Measurements from ENCODE around the gene ACOXL. TPM values are rescaled to one million over a fixed set of nuclear protein-coding genes. Genes with fewer than 3 reads are reported as not detected.

ACOXL gene
- total and polyA plus RNA-seq, 4 donors = 0.13 TPM; not detected in 3

DNA sequence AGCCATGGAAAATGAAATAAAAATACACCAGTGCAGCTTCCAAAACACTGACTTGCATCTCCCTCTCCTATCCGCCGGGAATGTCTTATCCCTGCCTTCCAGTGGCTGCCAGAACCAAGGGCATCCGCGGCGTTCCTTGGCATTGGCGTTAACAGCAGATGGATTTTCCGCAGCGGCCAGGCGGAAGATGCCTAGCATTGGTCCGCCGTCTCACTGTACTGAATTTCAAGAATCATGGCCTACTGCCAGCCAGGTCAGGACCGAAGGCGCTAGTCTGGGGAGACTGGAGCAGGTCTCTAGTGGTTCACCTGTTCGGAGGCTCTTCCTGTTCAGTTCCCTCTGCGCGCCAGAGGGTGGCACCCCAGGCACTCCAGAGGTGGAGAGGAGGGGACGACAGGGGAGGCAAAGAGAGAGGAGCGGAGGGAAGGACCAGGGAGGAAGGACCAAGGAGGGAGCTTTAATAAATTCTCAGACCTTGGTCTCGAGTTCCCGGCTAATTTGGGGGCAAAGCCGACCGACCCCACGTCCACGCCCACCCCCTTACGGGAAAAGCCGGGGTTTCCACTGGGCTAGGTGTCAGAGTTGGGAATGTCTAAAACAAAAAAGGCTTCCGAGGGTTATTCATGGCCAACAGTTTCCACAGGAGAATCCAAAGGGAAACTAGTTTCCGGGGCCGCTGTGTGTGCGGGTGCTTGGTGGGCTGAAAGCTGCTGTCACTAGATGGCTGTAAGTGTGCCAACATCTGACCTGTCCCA lies 384.6 kb downstream of the ACOXL start:
- DNase-seq = peak; percentile 79 to 89
- Histone ChIP-seq H3K27ac (ENCODE audit: low read depth in 1 of 2, low read length in 2 of 2) (no peak overlapping the region), H3K9me3 (ENCODE audit: control insufficient read depth, low read length) (no peaks in the 10 kb centered on the region), H3K4me3 (ENCODE audit: low read length in 2 of 2) (peak overlapping the region in 1 of 2 donors; percentile 12), H3K27me3 (ENCODE audit: control insufficient read depth in 1 of 2, insufficient read depth in 2 of 2, low read length in 1 of 2) (peaks cover 0 to 2% of the 10 kb centered on the region in 2 donors), H3K36me3 (ENCODE audit: control insufficient read depth in 1 of 2, insufficient read depth in 2 of 2, low read length in 1 of 2) (no peaks in the 10 kb centered on the region), H3K4me1 (ENCODE audit: control insufficient read depth in 1 of 2, insufficient read depth in 2 of 2, low read length in 2 of 2) (no peaks in the 10 kb centered on the region)
- intact Hi-C loops (cut with DNase I) = loop anchor here (2.0 to 10.0 kb wide), 3 partner anchors 302 to 550 kb away; no protein-coding TSS in a partner anchor
- 2% methylated on average over 30 of the region's 30 CpGs for WGBS, 2 donors
- ATAC-seq (ENCODE audit: low FRiP score) = peak; percentile 75

DNA sequence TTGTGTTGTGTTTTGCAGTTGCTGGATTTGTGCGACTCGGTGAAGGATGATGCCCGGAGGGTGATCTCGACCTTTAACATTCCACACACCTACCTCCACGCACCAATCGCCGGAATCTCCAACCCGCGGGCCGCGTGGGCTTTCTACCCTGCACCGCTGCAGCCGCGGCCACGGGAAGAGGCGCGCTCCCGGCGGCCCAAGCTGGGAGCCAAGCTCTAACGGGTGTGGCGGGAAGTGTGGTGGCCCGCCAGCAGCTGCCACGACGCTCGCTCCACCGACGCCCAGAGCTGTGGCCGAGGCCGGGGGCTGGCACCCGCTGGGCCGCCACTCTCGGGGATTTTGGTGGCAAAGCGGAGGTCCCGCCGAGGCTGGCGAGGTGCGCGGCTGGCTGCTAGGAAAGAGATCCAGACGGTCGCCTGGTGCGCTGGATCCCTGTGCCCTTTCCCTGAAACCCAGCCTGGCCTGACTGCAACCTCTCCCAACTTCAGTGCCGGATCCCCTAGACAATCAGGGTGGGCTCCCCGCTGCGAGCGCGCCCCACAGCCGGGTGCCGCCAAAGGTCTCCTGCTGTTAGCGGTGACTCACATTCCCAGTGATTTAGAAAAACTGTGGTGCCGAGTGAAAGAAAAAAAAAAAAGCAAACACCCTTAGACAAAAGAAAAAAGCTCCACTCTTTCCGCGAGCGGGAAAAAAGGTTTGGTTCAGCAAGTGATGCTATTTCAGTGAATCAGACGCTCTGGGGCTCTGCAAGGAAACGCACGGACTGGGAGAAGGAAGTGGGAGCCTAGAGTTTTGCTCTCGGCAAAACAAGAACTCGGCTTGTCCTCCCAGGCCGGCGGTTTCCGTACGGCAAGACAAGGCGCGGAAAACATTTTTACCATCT lies 385.5 kb downstream of the ACOXL start:
- Histone ChIP-seq H3K36me3 (ENCODE audit: control insufficient read depth in 1 of 2, insufficient read depth in 2 of 2, low read length in 1 of 2) (no peaks in the 10 kb centered on the region), H3K27ac (ENCODE audit: low read depth in 1 of 2, low read length in 2 of 2) (no peak overlapping the region), H3K4me1 (ENCODE audit: control insufficient read depth in 1 of 2, insufficient read depth in 2 of 2, low read length in 2 of 2) (no peaks in the 10 kb centered on the region), H3K27me3 (ENCODE audit: control insufficient read depth in 1 of 2, insufficient read depth in 2 of 2, low read length in 1 of 2) (peaks cover 0 to 2% of the 10 kb centered on the region in 2 donors), H3K4me3 (ENCODE audit: low read length in 2 of 2) (peak overlapping the region in 1 of 2 donors; percentile 12), H3K9me3 (ENCODE audit: control insufficient read depth, low read length) (no peaks in the 10 kb centered on the region)
- 6 to 8% methylated on average over 64 of the region's 64 CpGs for WGBS, 2 donors
- intact Hi-C loops (cut with DNase I) = loop anchor here (2.0 to 10.0 kb wide), 3 partner anchors 303 to 549 kb away; no protein-coding TSS in a partner anchor
- ATAC-seq (ENCODE audit: low FRiP score) (no peak), DNase-seq (peak; percentile 61 to 82)

DNA sequence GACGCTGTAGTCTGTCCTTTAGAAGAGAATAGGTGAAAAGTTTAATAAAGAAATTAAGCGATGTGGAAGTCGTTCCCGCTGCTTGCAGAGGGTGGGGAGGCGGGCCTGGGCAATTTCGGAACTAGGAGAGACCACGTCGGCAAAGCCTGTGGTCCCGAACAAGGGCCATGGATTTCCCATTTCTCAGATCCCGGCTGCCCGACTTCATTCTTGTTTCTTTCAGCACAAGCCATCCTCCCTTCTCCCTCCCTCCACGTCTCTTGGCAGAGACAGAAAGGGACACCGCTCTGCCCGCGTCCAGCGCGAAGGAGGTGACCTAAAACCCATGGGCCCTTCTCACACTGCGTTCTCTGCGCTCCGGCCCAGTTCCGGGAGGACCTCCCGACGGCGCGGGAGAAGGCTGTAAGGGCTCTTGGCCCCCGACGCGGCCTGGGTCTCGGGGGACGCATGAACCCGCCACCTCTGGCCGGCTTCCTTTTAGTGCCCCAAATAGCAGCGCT lies 386.2 kb downstream of the ACOXL start:
- H3K27ac ChIP-seq (ENCODE audit: low read depth in 1 of 2, low read length in 2 of 2) = no peak overlapping the region
- intact Hi-C loops (cut with DNase I) = loop anchor here (5.0 to 10.0 kb wide), 2 partner anchors 304 to 549 kb away; no protein-coding TSS in a partner anchor
- ATAC-seq (ENCODE audit: low FRiP score) = no peak
- no peak overlapping the region for H3K4me3 ChIP-seq (ENCODE audit: low read length in 2 of 2)
- WGBS, 2 donors = 52 to 61% methylated on average over 33 of the region's 33 CpGs
- H3K36me3 ChIP-seq (ENCODE audit: control insufficient read depth in 1 of 2, insufficient read depth in 2 of 2, low read length in 1 of 2) = no peaks in the 10 kb centered on the region
- H3K9me3 ChIP-seq (ENCODE audit: control insufficient read depth, low read length) = no peaks in the 10 kb centered on the region
- peak in 1 of 2 donors; percentile 46 for DNase-seq
- peaks cover 0 to 2% of the 10 kb centered on the region in 2 donors for H3K27me3 ChIP-seq (ENCODE audit: control insufficient read depth in 1 of 2, insufficient read depth in 2 of 2, low read length in 1 of 2)
- H3K4me1 ChIP-seq (ENCODE audit: control insufficient read depth in 1 of 2, insufficient read depth in 2 of 2, low read length in 2 of 2) = no peaks in the 10 kb centered on the region

DNA sequence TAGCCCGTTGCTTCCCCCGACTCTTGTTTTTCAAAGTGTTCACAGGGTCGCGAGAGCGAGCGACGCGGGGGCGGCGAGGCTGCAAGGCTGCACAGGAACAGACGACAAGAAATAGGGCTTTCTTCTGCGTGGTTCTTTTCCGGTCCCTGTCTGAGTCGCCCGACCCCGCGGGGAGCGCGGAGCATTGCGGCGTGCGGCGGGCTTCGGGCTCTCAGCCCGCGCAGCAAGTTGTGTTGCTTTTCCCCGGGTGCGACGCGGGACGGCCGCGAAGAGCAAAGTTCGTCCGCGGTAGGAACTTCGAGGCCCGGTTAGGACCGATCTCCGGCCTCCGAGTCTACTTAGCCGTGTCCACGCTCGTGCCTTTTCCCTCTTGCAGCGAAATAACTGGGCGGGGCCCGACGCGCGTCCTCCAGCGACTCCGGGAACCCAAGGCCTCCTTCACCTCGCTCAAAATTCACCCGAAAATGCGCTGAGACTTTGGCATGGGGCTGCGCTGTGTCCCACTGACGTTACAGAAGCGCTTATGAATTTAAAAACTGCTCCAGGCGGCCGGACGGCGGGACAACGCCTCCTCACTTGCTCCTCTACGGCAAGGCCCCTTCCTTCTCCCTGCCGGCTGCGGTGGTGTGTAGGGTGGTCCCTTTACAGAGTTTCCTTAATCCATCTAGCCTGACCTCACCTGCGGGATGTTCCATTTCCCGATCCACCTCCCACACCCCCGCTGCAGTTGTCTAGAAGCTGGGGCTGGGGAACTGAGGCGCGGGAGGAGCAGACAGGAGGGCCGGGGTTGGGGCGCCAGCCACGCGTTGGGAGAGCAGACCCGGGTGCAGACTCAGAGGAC lies 386.8 kb downstream of the ACOXL start:
- ATAC-seq (ENCODE audit: low FRiP score) (no peak), DNase-seq (peak; percentile 59 to 78)
- Histone ChIP-seq H3K9me3 (ENCODE audit: control insufficient read depth, low read length) (no peaks in the 10 kb centered on the region), H3K27me3 (ENCODE audit: control insufficient read depth in 1 of 2, insufficient read depth in 2 of 2, low read length in 1 of 2) (peaks cover 0 to 2% of the 10 kb centered on the region in 2 donors), H3K36me3 (ENCODE audit: control insufficient read depth in 1 of 2, insufficient read depth in 2 of 2, low read length in 1 of 2) (no peaks in the 10 kb centered on the region), H3K4me1 (ENCODE audit: control insufficient read depth in 1 of 2, insufficient read depth in 2 of 2, low read length in 2 of 2) (no peaks in the 10 kb centered on the region), H3K27ac (ENCODE audit: low read depth in 1 of 2, low read length in 2 of 2) (no peak overlapping the region), H3K4me3 (ENCODE audit: low read length in 2 of 2) (no peak overlapping the region)
- 42 to 50% methylated on average over 76 of the region's 76 CpGs for WGBS, 2 donors
- intact Hi-C loops (cut with DNase I) = loop anchor here (5.0 to 10.0 kb wide), 2 partner anchors 304 to 548 kb away; no protein-coding TSS in a partner anchor

DNA sequence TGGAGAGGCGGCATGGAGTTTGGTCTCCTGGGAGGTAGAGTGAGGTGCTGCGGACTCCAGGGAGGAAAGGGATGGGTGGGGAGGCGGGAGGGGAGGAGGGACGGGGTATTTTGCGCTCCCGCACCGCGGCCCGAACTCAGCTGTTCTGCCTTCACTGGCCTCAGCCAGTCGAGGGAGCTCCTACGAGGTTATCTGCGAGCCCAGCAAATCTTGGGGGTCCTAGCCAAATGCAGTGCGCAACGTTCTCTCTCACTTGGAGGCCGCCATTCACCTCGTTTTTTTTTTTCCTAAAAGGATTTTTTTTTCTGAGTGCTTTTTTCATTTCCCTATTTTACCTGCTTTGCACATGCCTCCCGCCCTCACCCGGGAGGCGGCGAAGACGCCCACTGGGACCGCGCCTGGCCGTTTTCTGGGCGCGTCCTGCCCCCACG lies 387.5 kb downstream of the ACOXL start:
- DNase-seq = no peak
- H3K27ac ChIP-seq (ENCODE audit: low read depth in 1 of 2, low read length in 2 of 2) = no peak overlapping the region

DNA sequence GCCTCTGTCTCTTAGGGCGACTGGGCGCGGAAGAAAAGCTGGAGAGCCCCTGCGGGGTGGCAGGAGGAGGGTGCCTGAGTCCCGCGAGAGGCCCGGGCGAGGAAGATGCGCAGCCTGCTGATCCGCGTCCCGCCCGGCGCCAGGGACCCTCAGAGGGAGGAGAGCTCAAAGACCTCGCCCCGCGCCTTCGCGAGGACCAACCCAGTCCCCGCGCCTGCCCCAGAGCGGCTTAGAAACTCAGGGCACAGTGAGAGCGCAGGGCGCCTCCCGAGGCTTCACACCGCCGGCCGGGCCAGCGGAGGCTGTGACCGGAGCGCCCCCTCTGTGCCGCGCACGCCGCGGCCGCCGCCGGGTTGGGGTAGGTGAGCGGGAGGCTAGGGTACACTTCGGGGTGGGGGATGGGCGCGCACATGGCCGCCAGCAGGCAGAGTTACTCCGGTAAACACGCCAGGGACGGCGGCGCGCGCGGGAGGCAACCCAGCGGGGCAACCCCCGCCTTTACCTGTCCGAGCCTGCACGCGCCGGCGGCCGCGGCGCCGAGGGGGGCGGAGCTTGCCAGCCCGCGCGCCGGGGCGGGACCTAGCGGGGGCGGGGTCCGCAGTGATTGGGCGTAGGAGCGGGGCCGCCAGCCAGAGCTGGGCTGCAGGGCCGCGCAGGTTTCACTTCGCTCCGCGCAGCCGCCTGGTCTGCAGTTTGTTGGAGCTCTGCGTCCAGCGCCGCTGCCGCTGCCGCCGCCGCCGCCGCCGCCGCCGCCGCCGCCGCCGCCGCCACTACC lies 388.1 kb downstream of the ACOXL start, which contains the start of gene BCL2L11:
BCL2L11 (plus strand) TSS at position 662 of the 775 bp plus-strand sequence. CDS start 2,832 bp downstream, outside the sequence.
- Histone ChIP-seq H3K27ac (ENCODE audit: low read depth in 1 of 2, low read length in 2 of 2) (peak within 1 kb of the TSS in 1 of 2 donors; percentile 14), H3K4me1 (ENCODE audit: control insufficient read depth in 1 of 2, insufficient read depth in 2 of 2, low read length in 2 of 2) (no peaks in the 10 kb centered on the region)
- intact Hi-C loops (cut with DNase I) = no loop called here

More for the DNA sequence above, 387.5 kb downstream of the ACOXL start:
- Histone ChIP-seq H3K27me3 (ENCODE audit: control insufficient read depth in 1 of 2, insufficient read depth in 2 of 2, low read length in 1 of 2) (peaks cover 0 to 2% of the 10 kb centered on the region in 2 donors), H3K4me1 (ENCODE audit: control insufficient read depth in 1 of 2, insufficient read depth in 2 of 2, low read length in 2 of 2) (no peaks in the 10 kb centered on the region), H3K4me3 (ENCODE audit: low read length in 2 of 2) (no peak overlapping the region), H3K9me3 (ENCODE audit: control insufficient read depth, low read length) (no peaks in the 10 kb centered on the region), H3K36me3 (ENCODE audit: control insufficient read depth in 1 of 2, insufficient read depth in 2 of 2, low read length in 1 of 2) (no peaks in the 10 kb centered on the region)
- intact Hi-C loops (cut with DNase I) = loop anchor here (5.0 to 10.0 kb wide), 2 partner anchors 305 to 547 kb away; no protein-coding TSS in a partner anchor
- no peak for ATAC-seq (ENCODE audit: low FRiP score)
- WGBS, 2 donors = 29 to 33% methylated on average over 27 of the region's 27 CpGs

DNA sequence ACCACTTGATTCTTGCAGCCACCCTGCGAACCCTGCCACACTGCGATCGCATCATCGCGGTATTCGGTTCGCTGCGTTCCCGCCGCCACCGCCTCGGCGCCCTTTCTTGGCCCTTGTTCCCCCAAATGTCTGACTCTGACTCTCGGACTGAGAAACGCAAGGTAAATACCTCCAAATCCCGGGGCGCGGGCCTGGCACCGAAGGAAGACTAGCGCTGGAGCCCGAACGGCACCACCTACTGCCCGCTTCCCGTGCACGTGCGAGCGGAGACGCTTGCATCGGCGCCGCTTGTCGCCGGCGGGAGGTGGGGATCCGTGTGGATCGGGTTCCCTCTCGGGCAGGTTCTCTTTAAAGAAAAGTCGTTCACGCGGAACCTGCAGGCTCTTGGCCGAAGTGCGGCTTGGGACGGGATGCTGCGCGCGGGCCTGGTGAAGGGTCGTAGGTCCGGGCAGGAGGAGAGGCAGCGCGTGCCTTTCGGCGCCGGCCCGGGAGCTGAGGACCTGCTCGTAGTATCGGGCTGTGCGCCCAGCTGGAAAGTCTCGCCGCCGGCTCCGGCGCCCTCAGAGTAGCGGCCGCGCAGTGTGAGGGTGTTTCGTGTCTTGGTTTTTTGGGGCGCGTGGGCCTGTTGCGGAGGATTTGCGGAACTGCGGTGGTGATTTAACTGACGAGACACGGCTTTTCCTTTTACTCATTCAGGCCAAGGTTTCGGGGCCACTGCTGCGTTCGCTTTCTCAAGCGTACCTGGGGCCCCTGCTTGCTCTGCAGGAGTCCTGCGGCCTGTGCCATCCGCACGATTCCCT lies 388.9 kb downstream of the ACOXL start:
- ATAC-seq (ENCODE audit: low FRiP score) (peak; percentile 16), DNase-seq (peak; percentile 70 to 85)
- WGBS, 2 donors = 0% methylated on average over 78 to 80 of the region's 80 CpGs
- Histone ChIP-seq H3K27me3 (ENCODE audit: control insufficient read depth in 1 of 2, insufficient read depth in 2 of 2, low read length in 1 of 2) (peaks cover 0 to 2% of the 10 kb centered on the region in 2 donors), H3K27ac (ENCODE audit: low read depth in 1 of 2, low read length in 2 of 2) (peak overlapping the region in 1 of 2 donors; percentile 14), H3K4me1 (ENCODE audit: control insufficient read depth in 1 of 2, insufficient read depth in 2 of 2, low read length in 2 of 2) (no peaks in the 10 kb centered on the region), H3K4me3 (ENCODE audit: low read length in 2 of 2) (peak overlapping the region; percentile 44 to 50), H3K9me3 (ENCODE audit: control insufficient read depth, low read length) (no peaks in the 10 kb centered on the region), H3K36me3 (ENCODE audit: control insufficient read depth in 1 of 2, insufficient read depth in 2 of 2, low read length in 1 of 2) (no peaks in the 10 kb centered on the region)
- intact Hi-C loops (cut with DNase I) = no loop called here

More for the DNA sequence above, 388.1 kb downstream of the ACOXL start, which contains the start of gene BCL2L11:
- peak; percentile 84 for ATAC-seq (ENCODE audit: low FRiP score)
- Histone ChIP-seq H3K27me3 (ENCODE audit: control insufficient read depth in 1 of 2, insufficient read depth in 2 of 2, low read length in 1 of 2) (peaks cover 0 to 2% of the 10 kb centered on the region in 2 donors), H3K4me3 (ENCODE audit: low read length in 2 of 2) (peak within 1 kb of the TSS; percentile 44 to 50), H3K9me3 (ENCODE audit: control insufficient read depth, low read length) (no peaks in the 10 kb centered on the region), H3K36me3 (ENCODE audit: control insufficient read depth in 1 of 2, insufficient read depth in 2 of 2, low read length in 1 of 2) (no peaks in the 10 kb centered on the region)
- 1 to 2% methylated on average over 49 to 98 of the region's 98 CpGs for WGBS, 2 donors
- peak; percentile 94 to 96 for DNase-seq
